HG03025 (cell line): ENCODE measurements around the gene CNST.
"Not testable (repeated sequence)": the region's sequence is repeated elsewhere in the genome, so short reads cannot be mapped to it uniquely, and the experiment has no call there.

Experiments used
- ATAC-seq: cut with Tn5 transposase; IDR thresholded peaks from one replicate; pipeline ENCODE4 v1.9.1; 2021; ENCODE audit warnings: mild to moderate bottlenecking, moderate library complexity; ENCODE audit not compliant: unreplicated experiment, low FRiP score

CNST gene

DNA sequence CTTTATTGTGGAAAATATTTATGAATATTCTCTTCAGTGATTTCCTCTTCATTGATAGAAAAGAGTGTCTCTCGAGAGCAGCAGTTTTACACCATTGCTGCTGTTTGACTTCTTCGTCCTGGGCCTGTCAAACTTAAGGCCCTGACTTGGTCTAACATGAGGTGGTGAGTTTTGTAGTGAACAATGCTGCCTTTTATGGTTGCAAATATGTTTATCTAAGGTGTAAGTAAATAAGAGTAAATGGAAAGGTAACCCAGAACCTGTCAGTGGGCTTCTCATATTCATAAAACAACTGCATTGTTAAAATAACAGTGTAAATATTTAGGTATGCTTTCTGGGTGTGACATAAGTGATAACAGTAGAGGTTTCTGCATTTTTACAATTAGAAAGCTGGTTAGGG is 95.2 kb downstream of the CNST start:
- ATAC-seq = no peak

DNA sequence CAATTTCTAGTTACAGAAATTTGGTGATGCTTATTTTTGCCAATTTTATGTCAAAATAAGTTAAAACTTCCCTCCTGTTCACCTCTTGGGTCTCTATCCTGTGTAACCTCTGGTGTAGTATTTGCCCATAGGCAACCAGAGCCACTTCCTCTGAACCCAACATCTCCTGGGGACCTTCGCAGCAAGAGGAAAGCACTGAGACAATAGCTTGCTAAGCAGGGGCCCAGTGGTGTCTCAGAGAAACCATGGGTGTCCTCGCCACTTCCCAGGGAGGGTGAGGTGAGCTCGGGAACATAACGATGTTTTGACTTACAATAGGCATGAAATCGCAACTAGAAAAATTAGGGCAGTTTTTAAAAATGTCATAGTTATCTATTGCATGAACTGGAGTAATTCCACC is 101.5 kb downstream of the CNST start:
- no peak for ATAC-seq

DNA sequence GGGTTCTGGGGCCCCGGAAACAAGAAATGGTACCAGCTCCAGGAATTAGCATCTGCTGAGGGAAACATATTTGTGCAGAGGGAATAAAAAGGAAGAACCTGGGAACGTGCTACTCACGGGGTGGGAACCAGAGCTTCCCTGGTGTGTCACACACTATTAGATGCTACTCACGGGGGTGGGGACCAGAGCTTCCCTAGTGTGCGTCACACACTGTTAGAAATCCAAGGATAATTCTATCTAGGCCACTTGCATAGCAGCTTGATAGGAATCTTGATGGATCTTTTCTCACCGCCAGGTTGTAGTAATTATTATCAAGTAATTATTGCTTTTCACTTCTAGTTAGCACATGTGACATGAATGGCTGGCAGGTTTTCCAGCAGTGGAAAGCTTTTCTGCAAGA is 103.4 kb downstream of the CNST start:
- ATAC-seq = no peak

DNA sequence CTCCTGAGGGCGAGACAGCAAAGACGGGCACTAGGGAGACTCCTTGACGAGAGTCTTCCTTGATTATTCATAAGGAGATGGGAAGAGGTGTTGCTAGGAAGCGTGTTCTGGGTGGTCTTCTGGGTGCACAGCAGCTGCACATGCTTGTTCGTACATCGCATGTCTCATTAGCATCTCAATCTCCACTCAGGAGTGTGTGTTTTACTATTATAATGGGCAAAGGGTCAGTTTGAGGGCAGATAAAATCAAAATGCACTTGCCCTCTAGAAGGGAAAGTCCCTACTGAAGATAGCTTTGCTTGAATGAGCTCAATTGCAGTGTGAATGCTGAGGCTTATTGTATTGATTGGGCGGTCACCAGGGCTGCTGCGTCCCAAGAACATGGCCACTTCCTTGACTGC is 107.8 kb downstream of the CNST start:
- no peak for ATAC-seq

DNA sequence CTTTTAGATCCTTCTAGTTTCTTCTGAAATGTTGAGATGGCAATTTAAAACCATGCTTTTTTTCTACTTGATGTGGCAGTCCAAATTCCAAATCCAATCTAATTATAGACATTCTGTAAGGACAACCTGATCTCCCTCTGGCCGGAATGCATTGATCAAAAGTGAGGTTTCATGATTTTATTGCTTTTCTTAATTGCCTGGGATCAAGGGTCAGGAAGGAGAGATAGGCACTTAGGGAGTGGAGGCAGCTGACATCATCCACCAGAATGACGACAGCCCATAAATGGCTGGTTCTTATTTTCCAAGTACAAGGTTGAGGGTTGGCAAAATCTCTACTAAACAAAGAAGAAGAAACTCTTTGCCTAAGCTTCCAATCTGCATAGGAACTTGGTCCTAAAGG is 111.6 kb downstream of the CNST start:
- ATAC-seq = no peak

DNA sequence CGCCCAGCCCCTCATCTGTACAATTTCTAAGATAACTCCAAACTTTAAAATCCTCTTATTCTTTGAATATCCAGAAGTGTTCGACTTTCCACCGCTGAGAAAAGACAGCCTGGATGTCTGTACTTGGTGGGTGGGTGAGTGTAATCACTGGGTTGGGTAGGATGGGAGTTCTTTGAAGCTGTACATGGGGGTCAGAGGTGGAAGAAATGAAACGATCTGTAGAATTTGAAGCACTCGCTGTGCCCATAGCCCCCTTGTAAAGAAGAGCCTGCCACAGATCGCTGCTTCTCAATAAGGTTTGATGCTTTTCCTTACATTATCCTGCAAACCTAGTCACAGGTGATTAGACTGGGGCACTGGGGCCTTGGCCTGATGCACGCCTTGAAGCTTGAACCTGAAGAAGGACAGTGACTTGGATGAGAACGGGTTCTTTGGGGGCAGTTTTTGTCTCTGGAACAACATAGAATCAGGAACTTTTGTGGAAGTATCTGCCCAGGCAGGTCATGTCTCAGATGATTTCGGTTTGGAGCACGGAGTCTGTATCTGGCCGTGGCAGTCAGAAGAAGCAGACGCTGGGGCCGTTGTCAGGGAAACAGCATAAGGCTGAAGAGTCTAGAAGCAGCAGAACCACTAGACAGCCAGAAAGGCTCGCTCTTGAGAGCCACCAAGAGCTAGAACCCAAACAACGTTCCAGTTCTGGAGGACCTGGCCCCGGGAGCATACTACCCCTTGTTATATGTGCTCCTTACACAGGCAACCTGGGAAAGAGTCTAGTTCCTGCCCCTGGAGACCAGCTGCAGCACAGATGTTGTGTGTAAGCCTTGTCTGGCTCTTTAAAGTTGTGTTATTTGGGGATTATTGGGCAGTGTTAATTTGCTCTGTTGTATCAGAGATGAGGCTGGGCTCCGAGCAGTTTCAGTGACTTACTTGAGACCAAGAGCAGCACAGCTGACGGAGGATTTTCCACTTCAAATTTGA is 112.8 kb downstream of the CNST start:
- no peak for ATAC-seq

DNA sequence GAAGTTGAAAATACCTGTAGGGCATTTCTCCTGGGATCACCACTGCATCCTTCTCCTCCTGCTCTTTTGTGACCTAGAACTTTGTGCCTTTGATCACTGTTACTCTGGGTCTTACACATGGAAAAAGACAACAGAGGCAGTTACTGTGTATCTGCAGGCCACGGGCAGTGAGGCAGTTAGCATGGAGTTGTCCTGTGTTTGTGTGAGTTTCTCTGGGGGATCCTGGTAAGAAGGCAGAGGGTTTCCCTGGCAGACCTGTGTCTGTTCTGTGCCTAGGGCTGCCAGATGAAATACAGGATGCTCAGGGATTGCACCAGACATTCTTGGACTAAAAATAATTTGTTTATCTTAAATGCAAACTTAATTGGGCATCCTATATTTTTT is 113.5 kb downstream of the CNST start:
- no peak for ATAC-seq

DNA sequence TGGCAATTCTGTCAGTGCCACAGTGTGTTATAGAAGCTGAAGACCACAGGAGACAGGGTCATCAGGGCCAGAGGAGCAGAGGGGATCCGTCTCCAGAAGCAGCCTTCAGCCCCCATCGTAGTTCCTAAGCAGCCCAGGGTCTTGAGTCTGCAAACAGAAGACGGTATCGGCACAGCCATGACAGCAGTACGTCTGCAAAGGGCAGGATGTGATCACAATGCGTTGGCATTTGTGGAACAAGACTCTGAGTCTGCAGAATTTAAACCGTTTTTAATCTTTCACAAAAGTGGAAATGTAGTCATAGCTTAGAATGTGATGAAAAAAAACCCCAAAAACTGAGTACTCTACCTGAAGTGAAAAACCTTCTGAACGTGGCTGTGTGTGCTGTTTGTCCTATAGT is 113.9 kb downstream of the CNST start:
- ATAC-seq = no peak

DNA sequence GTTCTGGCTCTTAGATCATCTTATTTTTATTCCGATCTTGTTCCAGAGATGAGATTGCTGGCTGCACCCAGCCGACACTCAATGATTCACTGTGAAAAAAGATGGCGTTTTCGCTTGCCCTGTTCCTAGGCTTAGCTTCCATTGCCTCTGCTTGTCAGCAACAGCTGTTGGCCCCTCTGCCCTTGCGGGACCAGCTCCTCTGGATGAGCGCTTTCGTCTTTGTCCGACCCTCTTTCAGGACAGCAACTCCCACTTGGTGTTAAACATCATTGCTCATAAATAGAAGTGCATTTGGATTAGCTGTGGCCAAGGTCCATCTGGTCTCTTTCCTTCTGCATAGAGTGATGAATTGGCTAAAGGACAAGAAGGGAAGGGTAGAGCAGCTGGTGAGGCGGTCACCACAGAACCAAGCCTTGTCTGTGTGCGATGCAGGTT is 114.5 kb downstream of the CNST start:
- no peak for ATAC-seq

DNA sequence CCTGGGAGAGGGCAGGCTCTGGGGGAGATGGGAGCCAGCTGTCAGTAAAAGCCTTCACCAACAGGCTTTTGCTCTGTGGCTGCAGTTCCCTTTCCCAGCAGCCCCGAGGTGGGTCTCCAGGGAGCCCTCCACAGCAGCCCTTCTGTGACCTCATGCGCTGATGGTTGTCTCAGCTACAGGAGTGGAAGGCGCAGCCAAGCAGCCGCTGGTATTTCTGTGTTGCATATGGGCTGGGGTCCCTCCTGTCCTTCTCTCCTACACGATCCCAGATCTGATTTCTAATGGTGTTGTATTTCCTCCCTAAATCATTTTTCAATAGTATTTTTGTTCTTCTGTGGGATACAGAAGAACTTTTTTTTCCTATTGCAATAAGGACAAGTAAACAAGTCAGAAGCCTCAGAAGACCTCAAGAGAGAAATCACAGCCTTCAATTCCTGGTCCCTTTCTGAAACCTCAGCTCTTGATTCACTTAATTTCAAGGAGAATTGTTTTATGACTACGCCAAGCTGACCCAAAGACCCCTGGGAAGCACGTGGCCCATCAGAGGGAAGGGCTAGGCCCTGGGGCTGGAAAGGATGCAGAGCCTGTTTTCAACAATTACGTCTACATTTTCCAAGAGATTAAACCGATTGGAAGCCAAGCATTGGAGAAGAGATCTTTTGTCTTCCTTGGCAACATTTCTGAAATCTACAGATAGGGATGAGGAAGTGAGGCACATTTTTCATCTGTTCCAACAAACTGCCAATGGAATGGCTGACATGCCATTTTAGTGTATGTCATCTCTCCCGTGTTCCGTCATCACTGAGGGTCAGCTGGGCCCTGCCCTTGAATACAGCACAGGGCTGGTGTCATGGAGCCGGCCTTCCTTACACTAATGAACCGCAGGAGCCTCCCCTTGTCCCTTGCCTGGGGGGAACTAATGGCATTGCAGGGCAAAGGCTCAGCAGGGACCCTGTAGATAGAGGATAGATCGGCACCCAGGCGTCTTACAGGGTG is 115.9 kb downstream of the CNST start:
- ATAC-seq = no peak

DNA sequence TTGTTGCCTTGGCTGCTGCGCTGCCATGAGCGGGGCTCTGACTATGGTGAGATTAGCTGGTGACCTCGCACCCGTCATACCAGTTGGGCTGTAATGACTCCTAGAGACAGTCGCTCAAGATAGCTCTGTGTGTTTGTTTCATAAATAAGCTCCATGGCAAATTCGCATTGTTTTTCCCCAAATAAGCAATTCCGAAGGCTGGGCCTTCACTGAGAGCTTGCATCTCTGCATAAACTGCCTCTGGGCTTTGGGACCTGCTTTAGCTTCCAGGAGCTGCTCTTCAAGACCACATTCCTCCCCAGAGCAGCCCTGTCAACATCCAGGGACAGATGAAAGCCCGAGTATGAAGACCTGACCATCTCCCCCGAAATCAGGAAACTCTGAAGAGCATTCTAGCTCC is 117.3 kb downstream of the CNST start:
- no peak for ATAC-seq

DNA sequence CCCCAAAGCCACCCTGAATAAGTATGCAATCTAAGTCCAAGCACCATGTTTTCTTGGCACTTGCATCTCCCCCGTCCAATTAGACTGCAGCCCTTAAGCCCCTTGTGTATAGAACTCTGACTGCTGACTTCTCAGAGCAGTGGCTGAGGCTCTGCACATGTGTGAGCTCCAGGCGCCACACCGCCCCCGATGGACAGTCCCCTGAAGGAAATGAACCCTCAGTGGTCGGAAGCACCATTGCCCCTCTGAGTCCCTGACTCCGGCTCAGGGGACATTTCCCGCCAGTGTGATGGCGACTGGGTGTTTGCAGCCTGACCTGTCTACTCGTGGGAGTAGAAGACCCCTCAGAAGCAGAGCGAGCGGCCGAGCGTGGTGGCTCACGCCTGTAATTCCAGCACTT is 120.7 kb downstream of the CNST start:
- ATAC-seq = no peak

DNA sequence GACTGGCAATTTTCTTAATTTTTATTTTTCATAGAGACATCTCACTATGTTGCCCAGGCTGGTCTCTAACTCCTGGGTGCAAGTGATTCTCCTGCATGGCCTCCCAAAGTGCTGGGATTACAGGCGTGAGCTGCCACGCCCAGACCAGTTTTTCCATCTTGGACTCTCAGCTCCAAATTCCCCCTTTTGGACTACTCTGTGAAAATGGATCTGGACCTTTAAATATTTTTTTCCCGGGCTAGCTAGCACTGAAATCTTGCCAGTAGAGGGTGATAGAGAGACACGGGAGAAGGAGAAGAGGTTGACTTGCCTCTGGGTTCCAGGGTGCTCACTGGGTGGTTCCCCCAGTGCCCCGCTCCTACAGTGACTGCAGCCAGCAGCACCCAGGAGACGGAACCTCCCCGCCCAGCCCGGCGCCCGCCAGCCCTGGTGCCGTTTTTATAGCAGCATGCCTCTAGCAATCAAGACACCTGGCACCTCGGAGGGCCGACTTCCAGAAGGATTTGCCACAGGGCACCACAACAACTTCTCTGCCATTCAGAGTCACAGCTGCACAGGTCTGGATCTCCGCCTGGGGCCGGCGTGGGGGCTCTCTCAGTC is 123.3 kb downstream of the CNST start:
- ATAC-seq = peak; percentile 86

DNA sequence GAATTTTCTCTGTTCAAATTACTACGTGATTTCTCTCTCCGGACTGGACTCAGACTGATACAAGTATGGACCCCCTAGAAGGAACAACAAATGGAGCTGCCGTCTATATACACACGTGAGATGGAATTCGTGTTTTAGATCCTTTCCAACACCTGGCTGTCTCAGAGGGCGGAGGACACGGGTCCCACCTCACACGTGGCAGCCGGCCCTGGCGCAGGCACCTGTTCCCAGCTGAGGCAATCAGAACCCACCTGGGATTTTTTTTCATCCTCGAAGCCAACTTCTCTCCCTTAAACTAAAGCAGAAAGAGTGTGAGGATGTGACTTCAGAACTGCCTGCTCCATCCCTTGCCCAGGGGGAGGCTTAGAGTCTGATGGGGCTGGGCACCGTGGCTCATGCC is 123.8 kb downstream of the CNST start:
- no peak for ATAC-seq

DNA sequence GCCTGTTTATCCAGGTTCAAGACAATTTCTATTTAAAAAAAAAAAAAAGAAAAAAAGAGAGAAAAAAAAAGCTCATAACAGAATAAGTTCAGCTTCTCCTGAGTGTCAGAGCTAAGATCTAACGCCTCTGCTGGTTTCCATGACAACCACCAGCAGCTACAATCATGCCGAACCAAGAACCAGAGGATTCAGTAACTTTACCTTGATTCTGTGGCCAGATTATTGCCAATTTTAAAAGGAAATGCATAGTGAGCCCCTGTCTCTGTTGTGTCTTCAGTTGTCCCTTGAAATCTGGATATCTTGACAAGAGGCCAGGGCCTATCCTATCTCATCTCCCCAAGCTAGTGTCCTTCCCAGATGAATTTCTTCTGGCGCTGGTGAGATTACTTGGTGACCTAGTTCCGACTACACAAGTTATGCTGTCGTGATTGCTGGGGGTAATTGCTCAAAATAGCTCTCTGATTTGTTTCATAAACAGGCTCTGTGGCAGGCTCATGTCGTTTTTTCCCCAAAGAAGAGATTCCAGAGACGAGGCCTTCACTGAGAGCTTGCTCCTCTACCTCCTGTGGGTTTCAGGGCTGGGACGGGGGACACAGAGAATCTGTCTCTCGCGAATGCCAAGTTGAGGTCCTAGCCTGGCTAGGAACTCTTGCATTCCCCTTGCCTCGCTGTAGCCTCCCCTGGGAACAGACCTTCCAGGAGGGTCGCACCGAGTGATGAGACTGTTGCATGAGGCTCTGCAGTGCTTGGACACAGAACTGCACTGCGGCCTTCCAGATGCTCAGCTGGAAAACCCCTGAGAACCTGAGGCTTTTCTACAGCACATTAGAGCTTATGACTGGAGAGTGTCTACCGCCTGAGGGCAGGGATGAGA is 125.6 kb downstream of the CNST start:
- ATAC-seq = no peak

DNA sequence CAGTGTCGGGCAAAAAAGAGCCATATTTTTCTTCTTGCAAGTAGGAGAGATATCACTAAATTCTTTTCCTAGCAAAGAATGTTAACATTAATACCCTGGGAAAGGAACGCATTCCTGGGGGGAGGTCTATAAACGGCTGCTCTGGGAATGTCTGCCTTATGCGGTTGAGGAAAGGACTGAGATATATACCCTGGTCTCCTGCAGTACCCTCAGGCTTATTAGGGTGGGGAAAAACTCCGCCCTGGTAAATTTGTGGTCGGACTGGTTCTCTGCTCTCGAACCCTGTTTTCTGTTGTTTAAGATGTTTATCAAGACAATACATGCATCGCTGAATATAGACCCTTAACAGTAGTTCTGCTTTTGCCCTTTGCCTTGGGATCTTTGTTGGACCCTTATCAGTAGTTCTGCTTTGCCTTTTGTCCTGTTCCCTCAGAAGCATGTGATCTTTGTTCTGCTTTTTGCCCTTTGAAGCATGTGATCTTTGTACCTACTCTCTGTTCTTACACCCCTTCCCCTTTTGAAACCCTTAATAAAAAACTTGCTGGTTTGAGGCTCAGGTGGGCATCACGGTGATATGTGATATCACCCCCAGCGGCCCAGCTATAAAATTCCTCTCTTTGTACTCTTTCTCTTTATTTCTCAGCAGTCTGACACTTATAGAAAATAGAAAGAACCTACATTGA is 128.1 kb downstream of the CNST start:
- ATAC-seq = not testable (repeated sequence)

DNA sequence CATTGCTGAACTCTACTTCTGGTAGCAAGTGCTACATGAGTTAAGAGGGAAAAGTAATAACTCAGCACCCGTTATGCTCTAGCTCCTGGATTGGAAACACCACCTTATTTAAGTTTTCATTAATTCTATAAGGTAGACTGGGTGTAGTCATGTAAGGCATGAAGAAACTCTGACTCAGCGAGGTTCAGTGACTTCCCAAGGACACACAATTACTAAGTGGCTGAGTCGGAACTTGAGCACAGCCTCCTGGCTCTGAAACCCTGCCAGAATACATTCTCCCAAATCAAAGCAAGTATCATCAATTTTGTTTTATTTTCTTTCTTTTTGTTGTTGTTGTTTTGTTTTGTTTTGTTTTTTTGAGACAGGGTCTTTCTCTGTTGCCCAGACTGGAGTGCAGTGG is 128.9 kb downstream of the CNST start:
- no peak for ATAC-seq

DNA sequence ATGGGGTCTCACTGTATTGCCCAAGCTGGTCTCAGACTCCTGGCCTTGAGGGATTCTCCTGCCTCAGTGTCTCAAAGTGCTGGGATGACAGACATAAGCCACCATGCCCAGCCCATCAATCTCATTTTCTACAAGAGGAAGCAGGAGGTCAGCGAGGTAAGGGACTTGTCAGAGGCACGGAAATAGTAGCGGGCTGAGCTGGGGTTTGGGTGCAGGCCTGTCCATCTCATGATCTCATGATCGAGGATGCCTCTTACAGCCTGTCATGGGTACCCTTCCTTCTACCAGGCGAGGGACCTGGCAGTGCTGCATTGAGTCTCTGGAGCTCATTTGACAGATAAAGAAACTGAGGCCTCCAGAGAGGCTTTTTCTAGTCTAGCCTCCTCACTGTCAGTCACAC is 129.4 kb downstream of the CNST start:
- no peak for ATAC-seq

DNA sequence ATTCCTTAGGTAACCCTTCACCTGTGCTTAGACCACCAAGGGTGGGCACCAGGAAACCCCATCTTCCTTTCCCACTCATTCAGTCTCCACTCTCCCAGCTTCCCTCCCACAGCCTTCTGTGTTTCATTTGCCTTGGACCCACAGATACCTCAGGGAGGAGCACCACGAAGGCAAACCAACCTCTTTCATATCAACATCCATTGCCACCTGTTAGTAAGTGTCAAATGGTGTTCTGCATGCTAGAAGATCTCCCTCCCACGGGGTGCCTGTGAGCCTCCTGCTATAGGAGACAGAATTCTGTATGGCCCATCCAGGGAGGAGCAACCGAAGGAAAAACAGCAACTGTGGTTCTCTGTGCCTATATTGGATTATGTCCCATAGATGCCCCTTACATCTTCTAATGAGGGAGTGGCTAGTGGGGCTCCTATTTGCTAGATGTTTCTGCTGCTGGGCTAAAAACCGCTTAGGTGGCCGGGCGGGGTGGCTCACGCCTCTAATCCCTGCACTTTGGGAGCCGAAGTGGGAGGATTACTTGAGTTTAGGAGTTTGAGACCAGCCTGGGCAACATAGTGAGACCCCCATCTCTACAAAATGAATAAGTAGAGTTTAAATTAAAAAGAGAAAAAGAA is 132.3 kb downstream of the CNST start:
- no peak for ATAC-seq
